ENCODE measurements around the gene RBSN.
"Not testable (repeated sequence)": the region's sequence is repeated elsewhere in the genome, so short reads cannot be mapped to it uniquely, and the experiment has no call there.

Gene RBSN

DNA sequence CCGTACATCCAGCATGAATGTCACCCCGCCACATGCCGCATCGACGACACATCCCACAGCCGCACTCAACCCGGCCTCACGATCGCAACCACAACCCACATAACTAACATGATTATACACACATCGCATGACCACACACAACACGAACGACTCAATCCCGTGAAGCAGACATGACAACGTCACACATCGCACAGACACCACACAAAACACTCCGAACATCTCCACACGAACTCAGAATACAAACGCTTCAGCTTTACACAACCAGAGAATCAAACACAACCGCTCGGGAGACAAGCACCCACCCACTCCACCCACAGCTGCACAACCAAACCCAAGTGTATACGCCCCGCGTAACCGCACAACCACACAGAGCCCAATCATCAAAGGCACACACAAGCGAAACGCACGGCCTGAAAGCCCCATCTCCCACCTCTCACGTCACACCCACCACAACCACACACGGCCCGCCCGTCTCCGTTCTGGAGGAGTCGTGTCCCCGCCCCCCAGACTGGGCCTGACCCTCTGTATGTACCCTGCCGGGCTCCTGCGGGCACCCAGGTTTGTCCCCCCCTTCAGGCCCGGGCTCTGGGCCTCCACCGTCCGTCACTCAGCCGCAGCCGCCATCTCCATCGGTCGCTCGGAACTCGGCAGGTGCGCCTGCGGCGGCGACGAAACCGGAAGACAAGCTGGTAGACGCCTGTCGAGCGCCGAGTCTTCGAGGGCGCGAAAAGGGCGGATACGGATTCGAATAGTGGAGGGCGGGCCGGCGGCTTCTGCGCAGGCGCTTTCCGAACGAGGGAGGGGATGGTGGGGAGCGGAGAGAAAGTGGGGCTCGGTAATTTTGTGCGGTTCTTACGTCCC lies at the start of gene RBSN:
Gene RBSN (minus strand): TSS at position 646 of the 861 bp plus-strand sequence. CDS start 3,028 bp downstream, outside the sequence.
- peak; percentile 94 for DNase-seq

DNA sequence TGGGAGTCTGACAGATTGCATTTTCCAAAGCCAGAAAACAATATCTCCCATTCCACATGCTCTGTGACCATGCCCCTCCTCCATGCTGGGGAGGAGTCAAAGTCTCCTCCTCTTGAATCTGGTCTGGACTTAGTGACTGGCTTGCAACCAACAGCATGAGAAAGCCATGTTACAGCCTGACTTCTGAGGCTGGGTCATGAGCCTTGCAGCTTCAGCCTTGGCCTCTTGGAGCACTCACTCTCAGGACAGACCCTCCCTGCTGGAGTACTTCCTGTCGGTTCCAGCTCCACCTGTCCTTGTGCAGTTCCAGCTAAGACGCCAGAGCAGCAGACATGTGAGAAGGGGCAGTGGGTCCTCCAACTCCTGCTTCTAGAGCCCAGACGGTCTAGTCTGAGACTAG lies 49.7 kb upstream of the RBSN start:
- DNase-seq = no peak

DNA sequence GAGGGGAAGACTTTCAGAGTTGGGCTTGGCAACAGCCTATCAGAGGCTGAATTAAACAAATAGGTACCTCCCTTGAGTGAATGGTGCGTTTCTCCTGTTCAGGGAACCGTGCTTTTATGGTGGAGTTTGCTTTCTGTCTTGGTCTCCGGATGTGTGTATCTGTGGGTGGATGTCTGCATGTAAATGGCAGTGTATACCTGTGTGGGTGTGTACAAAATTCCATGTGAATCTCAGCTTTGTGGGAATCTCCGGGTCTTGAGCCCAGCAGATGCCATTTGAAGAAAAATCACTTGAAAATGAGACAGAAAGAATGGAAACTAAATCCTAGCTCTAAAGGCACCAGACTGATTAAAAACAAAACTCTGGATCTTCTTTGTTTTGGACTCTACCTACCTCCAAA lies 37.9 kb upstream of the RBSN start:
- not testable (repeated sequence) for DNase-seq

DNA sequence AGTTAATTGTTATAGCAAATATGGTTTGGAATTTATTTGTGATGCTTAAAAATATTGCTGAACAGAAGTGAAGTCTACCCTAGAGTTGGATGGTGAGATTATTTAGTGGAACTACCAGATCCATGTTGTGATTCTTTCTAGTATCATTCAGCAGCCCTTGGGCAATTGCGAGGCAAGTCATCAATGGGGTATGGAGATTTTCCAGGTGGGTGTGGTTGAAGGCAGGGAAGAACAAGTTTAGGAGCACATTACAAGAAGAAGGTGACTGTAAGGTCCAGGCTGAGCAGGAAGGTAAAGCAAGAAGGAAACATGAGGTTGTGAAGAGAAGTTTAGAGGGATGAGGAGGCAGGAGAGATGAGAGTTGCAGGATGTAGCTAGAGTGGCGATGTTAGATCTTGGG lies 36.0 kb upstream of the RBSN start:
- not testable (repeated sequence) for DNase-seq

DNA sequence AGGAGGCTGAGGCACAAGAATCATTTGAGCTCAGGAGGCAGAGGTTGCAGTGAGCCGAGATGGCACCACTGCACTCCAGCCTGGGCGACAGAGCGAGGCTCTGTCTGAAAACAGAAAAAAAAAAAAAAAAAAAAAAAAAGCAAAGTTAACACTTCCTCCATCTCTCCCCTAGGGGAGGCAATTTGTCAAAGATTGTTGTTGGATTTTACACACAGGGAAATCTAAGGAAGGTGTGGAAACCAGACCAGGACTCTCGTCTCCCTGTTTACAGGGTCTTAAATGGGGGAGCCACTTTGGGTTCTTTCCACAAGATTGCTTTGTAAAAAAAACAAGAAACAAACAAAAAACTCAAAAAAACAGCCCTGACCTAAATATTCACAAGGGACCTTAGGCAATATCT lies 29.5 kb upstream of the RBSN start:
- not testable (repeated sequence) for DNase-seq

DNA sequence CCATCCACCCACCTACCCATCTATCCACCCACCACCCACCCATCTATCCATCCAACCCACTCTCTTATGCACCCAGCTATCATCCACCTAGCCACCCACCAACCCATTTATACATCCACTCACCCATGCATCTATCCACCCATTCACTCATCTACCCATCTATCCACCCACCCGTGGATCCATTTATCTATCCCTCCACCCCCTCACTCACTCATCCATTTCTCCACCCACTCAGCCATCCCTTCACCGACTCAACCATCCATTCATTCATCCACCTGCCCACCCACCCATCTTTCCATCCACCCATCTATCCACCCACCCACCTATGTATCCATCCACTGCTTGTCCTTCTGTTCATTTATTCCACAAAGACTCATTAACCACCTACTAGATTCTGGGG lies 28.0 kb upstream of the RBSN start:
- not testable (repeated sequence) for DNase-seq

DNA sequence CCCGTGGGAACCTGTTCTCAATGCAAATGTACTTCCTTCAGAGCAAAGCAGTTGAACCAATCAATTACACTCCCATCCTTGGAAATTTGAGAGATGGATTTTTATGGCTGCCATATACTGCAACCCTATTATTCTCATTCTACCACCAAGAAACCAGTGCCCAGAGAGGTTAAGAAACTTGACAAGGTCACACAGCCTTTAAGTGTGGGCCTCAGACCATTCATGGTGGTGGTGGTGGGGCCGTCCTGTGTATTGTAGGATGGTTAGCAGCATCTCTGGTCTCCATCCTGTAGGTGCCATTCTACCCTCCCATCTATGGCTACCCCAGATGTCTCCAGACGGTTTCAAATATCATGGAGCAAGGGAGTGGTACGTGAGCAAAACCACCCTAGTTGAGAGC lies 23.4 kb upstream of the RBSN start:
- DNase-seq = no peak

DNA sequence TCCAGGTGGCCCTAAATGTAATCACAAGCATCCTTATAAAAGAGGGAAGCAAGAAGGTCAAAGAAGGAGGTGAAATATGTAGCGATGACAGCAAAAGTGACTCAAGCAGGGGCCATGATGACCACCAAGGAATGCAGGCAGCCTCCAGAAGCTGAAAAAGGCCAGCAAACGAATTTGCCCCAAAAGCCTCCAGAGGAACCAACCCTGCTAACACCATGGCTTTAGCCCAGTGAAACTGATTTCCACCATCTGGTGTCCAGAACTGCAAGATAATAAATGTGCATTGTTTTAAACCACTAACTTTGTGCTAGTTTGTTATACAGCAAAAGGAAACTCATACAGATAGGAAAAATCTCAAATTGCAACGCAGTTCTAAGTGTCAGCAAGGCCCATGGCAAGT lies 23.0 kb upstream of the RBSN start:
- no peak for DNase-seq

DNA sequence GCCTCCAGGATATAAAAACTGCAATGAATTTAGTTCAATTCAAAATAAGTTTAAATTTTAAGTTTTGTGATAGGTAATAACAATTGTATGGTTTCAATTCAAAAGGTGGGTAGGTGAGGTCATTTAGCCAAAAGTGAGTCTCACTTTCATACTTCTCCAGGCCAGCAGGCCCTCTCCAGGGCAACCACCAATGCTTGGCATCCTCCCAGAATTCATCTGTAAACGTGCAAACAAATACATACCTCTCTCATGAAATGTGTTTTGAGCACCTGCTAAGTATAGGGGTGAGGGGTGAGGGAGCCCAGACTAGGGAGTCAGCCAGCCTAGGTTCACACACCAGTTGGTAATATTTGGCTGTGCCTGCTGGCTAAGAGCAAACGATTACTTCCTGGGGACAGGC lies 22.0 kb upstream of the RBSN start:
- DNase-seq = no peak

DNA sequence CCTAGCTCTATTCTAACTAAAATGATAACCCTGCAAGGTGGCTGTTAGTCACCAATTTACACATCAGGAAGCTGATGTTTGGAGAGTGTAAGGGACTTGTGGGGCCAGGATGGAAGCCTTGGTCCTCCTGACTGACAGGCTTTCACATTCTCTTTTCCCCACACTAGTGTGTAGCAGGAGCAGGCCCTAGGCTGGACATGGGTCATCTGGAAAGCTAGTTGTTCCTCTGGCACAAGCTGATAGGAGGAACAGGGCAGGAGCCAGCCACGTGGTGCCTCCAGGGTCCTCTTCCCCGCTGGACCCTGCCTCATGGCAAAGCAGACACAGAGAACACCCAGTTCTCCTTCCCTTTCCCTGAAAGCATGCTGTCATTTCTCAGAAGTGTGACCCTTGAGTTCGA lies 18.1 kb upstream of the RBSN start:
- no peak for DNase-seq

DNA sequence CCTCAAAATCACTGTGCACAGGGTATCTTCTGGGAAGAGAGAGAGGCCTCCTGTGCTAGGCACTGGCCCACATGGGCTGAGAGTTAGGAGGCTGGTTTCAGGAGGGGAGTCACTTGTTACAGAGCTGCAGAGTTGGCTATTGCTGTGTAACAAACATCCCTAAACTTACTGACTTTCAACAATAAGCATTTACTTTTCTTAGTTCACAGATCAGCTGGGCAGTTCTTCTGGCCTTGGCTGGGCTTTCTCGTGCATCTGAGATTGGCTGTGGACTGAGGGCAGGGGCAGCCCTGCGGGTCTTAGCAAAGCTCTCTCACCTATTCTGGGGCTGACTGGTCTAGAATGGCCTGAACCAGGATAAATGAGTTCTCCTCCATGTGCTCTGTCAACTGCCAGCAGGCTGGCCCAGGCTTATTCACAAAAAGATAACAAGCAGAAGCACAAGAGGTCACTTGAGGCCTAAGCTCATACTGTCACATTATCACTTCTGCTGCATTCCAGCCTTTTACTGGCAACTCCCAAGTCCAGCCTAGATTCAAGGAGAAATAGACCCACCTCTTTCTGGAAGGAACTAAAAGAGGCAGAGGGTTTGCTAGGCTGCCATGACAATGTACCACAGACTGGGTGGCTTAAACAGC lies 17.2 kb upstream of the RBSN start:
- DNase-seq = no peak

DNA sequence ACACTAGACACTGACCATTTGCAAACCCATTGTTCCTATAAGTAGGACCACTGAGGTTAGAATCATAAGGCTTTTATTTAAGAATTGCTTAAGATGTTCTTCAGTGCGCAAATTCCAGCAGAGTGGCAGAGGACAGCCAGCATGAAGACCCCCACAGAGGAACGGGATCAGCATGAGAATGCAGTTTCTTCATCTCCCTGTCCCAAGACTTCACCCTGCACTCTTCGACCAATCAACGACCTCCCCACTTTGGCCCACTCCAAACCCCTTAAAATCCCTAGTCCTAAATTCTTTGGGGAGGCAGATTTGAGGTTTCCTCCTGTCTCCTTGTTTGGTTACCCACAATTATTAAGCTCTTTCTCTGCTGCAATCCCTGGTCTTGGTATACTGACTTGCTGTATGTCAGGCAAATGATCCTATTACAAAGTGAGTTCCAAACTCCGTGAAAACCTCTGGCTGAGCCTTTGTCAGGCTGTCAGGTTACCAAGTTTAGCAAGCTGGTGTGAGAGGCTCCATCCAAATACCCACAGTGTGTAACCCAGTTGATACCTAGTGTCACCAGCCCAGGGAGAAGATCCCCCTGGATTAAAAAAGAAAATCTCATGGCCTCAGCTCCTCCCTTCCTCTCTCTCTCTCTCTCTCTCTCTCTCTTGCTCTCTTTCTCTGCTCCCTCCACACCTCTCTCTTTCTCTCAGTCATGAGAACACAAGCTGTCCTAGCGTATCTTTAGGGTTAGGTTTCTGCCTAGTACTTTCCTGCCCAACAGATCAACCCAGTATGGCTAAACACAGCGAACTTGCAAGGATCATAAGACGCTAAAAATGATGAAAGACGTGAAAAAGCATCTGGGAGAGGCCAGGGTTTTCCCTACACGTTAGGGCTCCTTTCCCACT lies 15.8 kb upstream of the RBSN start:
- DNase-seq = no peak

DNA sequence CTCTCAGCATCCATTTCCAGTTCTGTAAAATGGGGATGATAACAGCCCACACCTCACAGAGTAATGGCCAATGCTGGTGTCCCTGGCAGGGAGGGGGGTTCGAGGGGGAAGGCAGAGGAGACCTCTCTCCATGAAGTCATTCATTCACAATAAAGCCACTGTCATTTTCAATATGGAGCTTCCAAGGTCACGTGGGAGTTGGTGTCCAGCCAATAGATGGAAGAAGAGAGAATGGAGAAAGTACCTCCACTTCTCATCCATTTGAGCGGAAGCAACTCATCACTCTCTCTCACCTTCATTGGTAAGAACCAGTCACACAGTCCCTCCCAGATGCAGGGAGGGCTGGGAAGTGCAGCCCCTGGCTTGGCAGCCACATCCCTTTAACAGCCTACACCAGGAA lies 14.9 kb upstream of the RBSN start:
- no peak for DNase-seq

DNA sequence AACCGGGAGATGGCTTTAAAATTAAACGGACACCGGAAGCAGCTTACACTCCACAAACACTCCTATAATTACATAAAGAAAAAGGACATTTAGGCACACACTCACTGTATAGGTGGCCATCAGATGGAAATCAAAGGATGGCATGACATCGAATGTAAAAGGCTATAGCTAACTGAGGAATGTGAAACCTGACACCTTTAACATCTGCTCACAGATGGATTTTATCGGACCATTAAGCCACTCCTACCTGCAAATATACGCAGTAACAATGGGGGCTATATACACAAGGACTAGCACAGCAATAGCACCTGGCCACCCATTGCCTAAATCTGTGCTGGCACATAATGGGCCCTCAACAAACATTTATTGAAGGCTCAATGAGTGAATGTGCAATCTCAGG lies 14.5 kb upstream of the RBSN start:
- DNase-seq = no peak

DNA sequence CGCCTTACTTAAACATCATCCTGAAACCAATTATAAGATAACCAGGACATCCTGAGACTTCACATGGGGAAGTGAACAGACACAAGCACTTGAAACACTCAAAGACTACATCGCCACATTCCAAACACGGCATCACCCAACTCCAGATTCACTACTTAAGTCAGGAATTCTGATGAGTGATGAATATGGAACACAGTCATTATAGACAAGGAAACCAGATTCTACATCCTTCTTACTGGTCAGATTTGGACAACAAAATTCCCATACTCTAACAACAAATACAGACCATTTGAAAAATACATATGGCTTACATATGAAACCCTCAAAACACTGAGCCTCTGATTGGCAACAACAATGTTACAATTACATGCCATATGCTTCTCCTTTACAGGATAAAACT lies 13.1 kb upstream of the RBSN start:
- DNase-seq = no peak

DNA sequence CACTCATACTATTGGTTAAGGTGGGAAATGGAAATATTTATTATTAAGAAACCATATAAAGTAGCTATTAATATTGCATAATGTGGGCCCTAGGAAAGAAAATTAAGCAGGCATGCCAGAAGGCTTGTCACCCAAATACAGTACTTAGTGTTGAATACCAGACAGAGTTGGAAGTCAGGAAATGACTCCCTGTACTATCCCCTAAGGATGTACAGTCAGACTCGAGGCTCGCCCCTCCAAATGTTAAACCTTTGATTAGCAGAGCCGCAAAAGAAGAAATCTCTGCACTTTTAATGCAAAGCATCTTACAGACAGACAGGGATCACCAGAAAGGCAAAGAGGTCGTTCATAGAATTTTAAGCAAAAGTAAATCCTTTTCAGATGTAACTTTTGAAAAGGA lies 11.3 kb upstream of the RBSN start:
- DNase-seq = no peak

DNA sequence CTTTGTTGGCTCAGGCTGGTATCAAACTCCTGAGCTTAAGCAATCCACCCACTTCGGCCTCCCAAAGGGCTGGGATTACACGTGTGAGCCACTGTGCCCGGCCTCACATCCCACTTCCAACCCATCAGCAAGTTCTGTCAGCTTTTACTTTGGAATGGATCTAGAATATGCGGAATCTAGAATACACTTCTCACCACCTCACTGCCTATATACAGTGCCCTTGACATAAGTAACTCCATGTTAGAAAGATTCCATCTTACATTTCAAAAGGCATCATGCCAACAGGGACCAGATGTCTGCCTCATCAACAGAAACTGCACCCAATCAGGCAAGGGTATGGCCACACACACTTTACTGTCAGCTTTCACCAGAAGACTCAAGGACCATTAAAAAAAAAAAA lies 9.9 kb upstream of the RBSN start:
- DNase-seq = no peak

DNA sequence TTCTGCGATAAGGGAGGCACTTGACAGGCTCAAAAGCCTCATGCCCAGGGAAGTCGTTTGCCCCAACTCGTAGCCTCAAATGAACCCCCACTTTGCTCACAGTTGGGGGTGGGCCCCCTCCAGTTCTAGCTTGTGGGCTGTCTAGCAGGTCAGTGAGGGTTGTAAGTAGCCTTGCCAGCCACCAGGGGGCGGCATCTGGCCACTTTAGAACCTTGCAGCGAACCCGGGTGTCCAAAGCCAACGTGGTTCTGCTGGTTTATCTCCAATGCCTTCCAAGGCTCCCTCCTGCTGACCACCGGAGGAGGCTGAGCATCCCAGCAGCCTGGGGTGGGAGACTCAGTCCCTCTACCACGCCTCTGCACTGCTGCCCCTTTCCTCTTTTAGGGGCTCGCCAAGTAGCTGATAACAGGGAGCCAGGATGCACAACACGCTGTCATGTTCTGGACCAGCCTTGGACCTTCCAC lies 9.2 kb upstream of the RBSN start:
- DNase-seq = no peak

DNA sequence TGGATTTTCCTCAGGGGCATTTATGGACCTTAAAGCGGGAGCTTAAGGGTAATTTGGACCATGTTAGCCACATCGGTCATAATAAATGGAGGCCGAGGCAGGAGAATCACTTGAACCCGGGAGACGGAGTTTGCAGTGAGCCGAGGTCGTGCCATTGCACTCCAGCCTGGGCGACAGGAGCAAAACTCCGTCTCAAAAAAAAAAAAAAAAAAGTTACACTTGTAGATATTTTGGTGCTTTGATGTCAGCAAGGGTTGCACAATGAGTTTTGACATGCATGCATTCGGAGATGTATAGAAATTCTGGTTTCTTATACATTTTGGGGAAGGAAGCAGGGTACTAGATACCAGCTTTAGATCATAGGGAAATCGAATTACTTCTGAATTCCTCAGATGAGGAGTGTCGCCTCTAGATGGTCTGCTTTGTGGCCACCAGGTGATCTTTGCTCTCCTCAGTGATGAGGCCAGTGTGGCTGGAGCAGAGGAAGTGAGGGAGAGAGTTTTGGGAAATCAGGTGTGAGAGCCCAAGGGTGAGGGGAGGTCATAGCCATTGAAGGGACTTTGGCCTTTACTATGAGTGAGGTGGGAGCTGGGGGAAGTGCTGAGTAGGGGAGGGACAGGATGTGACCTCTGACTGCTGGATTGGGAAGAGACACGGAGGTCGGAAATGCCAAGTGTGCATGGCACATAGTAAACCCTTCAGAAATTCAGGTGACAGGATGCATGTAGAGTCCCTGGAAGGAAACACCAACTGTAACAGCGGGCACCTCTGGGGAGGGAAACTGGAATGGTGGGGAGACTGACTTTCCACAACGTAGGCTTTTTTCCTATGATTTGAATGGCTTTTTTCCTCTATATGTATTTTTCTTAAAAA lies 8.4 kb upstream of the RBSN start:
- no peak for DNase-seq

DNA sequence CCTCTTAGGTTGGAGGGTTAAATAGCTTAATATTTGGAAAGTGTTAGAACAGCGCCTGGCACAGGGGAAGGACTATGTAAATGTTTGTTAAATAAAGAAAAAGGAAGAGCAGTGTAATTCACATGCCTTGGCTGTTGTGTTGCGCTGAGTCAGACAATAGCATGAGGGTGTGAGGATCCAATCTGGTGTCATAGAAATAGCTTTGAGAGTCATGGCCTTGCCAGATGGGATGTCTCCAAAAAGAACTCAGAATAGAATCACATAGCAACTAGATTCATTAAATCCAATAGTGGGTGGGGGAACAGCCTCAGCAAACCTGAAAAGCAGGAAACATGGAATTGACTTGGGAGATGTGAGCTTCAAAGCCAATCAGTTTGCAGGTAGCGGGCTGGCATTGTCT lies 3.9 kb upstream of the RBSN start:
- DNase-seq = no peak

DNA sequence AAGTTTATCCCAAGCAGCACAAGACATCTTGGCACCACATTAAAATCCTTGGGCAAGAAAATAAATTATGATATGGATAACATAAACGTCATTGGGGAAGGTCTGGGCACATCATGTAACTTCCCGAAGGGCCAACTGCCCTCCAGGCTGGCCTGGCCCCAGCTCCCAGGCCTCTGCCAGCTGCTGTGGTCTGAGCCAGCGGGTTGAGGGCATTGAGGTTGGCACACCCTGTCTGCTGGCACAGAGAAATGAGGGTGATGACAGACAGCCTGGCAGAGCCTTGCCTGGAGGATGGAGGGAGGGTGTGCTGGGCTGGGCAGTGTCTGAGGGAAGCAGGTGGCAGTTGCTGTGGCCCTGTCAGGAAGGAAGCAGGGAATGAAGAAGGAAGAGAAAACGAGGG lies 3.3 kb upstream of the RBSN start:
- DNase-seq = no peak

DNA sequence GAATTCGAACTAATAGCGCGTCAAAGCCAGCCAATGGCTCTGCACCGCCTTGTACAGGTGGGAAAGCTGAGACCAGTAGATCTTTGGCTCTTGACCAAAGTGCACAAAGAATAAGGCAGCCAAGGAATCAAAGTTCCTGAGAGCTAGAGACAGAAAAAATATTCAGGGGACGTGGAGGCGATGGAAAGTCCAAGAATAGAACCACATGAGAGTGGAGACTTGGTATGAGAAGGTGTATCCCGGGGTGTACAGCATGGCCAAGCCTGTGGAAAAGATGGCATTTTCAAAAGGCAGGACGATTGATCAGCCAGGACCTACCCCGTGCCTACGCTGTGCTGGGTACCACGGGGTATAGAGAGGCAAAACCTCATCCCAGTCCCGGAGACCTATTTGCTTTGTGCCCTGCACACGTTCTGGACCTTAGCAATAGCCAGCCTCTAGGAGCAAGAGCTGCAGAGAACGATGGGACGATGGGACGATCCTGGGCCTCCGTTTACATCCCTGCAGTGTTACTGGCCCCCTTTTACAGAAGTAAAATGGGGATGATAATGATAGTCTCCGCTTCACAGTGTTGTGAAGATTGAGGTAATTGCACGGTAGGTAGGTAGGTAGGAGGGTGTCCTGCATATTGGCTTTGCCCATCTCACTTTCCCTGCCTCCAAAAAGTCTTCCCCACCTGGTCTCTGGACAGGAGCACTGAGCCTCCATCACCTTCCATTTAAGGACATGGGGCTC lies 583 bp upstream of the RBSN start:
- no peak for DNase-seq
